Keratinocyte (primary cell): ENCODE data around the gene BET1. TPM values are rescaled to one million over a fixed set of nuclear protein-coding genes. Genes with fewer than 3 reads are reported as not detected.

ENCODE experiments used
- DNase-seq: peaks from one replicate; pipeline ENCODE4 v3.0.0-alpha.2; 2011; ENCODE audit warnings: low read depth, missing footprints, low spot score
- FAIRE-seq: peaks from 2 replicates; lab custom pipeline; 2011; peaks lifted over from hg19 to GRCh38; lab: Jason Lieb, UNC
- H2AFZ ChIP-seq: 2 replicates; pipeline ENCODE4 v1.6.0; 2012; ENCODE audit warnings: low read length, control low read depth, inconsistent platforms; ENCODE audit not compliant: control insufficient read depth
- H3K27ac ChIP-seq: 2 replicates; pipeline ENCODE4 v1.5.1; 2011; ENCODE audit warnings: low read length; ENCODE audit not compliant: control insufficient read depth, insufficient read depth
- H3K27me3 ChIP-seq: 3 replicates; pipeline ENCODE4 v1.6.0; 2011; ENCODE audit warnings: low read length; ENCODE audit not compliant: control insufficient read depth, insufficient read depth; ENCODE audit errors: extremely low read depth
- H3K36me3 ChIP-seq, 2 experiments: 2 replicates in 1 of 2; 3 replicates in 1 of 2; pipeline ENCODE4 v1.5.1; 2011; ENCODE audit warnings: low read length in 2 of 2, mild to moderate bottlenecking in 1 of 2; ENCODE audit not compliant: control insufficient read depth in 2 of 2, insufficient read depth in 2 of 2; ENCODE audit errors: extremely low read depth in 1 of 2
- H3K4me1 ChIP-seq: 3 replicates; pipeline ENCODE4 v1.5.1; 2011; ENCODE audit warnings: low read length; ENCODE audit not compliant: control insufficient read depth, insufficient read depth; ENCODE audit errors: extremely low read depth
- H3K4me2 ChIP-seq: 3 replicates; pipeline ENCODE4 v1.6.0; 2011; ENCODE audit warnings: low read depth, low read length; ENCODE audit not compliant: control insufficient read depth, insufficient read depth; ENCODE audit errors: extremely low read depth
- H3K4me3 ChIP-seq, 3 experiments: fragments of 200-600 bp in 1 of 3; sonication (generic) in 1 of 3; 2 replicates in 2 of 3; 3 replicates in 1 of 3; pipeline ENCODE4 v1.5.1; 2011 to 2016; ENCODE audit warnings: low read length in 3 of 3, mild to moderate bottlenecking in 3 of 3, control low read depth in 2 of 3, inconsistent platforms in 1 of 3, low read depth in 1 of 3, mixed read lengths in 1 of 3, mixed run types in 1 of 3, moderate library complexity in 1 of 3; ENCODE audit not compliant: control insufficient read depth in 2 of 3, insufficient read depth in 2 of 3; ENCODE audit errors: extremely low read depth in 1 of 3
- H3K79me2 ChIP-seq: 2 replicates; pipeline ENCODE4 v1.6.0; 2012; ENCODE audit warnings: low read length; ENCODE audit not compliant: control insufficient read depth, insufficient read depth
- H3K9ac ChIP-seq: 3 replicates; pipeline ENCODE4 v1.6.0; 2011; ENCODE audit warnings: low read length; ENCODE audit not compliant: control insufficient read depth, insufficient read depth; ENCODE audit errors: extremely low read depth
- H3K9me1 ChIP-seq: 3 replicates; pipeline ENCODE4 v1.6.0; 2011; ENCODE audit warnings: low read length; ENCODE audit not compliant: control insufficient read depth, insufficient read depth; ENCODE audit errors: extremely low read depth
- H3K9me3 ChIP-seq: 2 replicates; pipeline ENCODE4 v1.5.1; 2012; ENCODE audit warnings: low read depth, low read length; ENCODE audit not compliant: control insufficient read depth
- H4K20me1 ChIP-seq: 3 replicates; pipeline ENCODE4 v1.6.0; 2011; ENCODE audit warnings: low read length; ENCODE audit not compliant: control insufficient read depth, insufficient read depth; ENCODE audit errors: extremely low read depth
- CTCF ChIP-seq, 3 experiments: IDR thresholded peaks in 1 of 3; conservative IDR thresholded peaks in 1 of 3; optimal IDR thresholded peaks in 1 of 3; 2 replicates in 2 of 3; 3 replicates in 1 of 3; pipeline versions ENCODE3 to v1.5.1; 2011; ENCODE audit warnings: low read length in 3 of 3, mild to moderate bottlenecking in 3 of 3, moderate library complexity in 2 of 3, control low read depth in 1 of 3, inconsistent platforms in 1 of 3; ENCODE audit not compliant: insufficient read depth in 2 of 3; ENCODE audit errors: extremely low read depth in 1 of 3
- EZH2 ChIP-seq: IDR thresholded peaks from one replicate; pipeline ENCODE4 v1.6.1; 2012; ENCODE audit warnings: inconsistent platforms, mild to moderate bottlenecking, low read length, moderate library complexity
- dilution Hi-C: fragments of 300-500 bp; cut with MboI; formaldehyde crosslinking; loops from one replicate; pipeline ENCODE4 v1.7.0; 2020; ENCODE audit warnings: low sequenced_read_pairs; ENCODE audit not compliant: extremely low pct_ligation_motif_present
- polyA plus RNA-seq, 5 experiments: library from polyadenylated mRNA; depleted of rRNA in 3 of 5; stranded (reverse) in 3 of 5; stranded (forward) in 1 of 5; unstranded in 1 of 5; fragments of >200 nt; gene quantifications; 1 replicate in 1 of 5; 2 replicates in 3 of 5; 3 replicates in 1 of 5; pipeline versions ENCODE4 v1.2.1 to v1.2.3, GENCODE V29; 2011 to 2012; ENCODE audit warnings: missing spikeins in 2 of 5, low read depth in 1 of 5, low replicate concordance in 1 of 5

The BET1 gene
- polyA plus RNA-seq, 1 donor (not counting 4 experiments of a cell fraction or from before 2014, with no cell fraction given): 38.1 TPM

GRCh38 chr7:94052398-94053180 lies 48.4 kb upstream of the BET1 start:
- Histone ChIP-seq H3K27ac (no peak overlapping the region), H3K9ac (no peak overlapping the region), H3K9me3 (no peaks in the 10 kb centered on the region), H4K20me1 (no peaks in the 10 kb centered on the region), H3K4me3 (no peak overlapping the region), H3K9me1 (no peaks in the 10 kb centered on the region), H3K4me2 (no peak overlapping the region), H3K36me3 (no peaks in the 10 kb centered on the region), H3K27me3 (no peaks in the 10 kb centered on the region), H2AFZ (no peak overlapping the region), H3K79me2 (no peaks in the 10 kb centered on the region), H3K4me1 (peaks cover 6% of the 10 kb centered on the region)
- DNase-seq: no peak
- TF ChIP-seq EZH2 (no peak), CTCF (optimal IDR thresholded peaks at IDR 0.05 in 1 of 3, IDR thresholded peaks at IDR 0.05 in 1 of 3, conservative IDR thresholded peaks at IDR 0.05 in 1 of 3; ENCODE audit: extremely low read depth in 1 of 3, insufficient read depth in 2 of 3, low read length in 3 of 3) (no peak)
- peak; percentile 32 for FAIRE-seq
- dilution Hi-C loops: no loop called here

- Histone ChIP-seq H2AFZ (no peak overlapping the region), H4K20me1 (no peaks in the 10 kb centered on the region), H3K4me3 (no peak overlapping the region), H3K36me3 (no peaks in the 10 kb centered on the region), H3K4me2 (no peak overlapping the region), H3K9me3 (no peaks in the 10 kb centered on the region), H3K27me3 (no peaks in the 10 kb centered on the region), H3K27ac (no peak overlapping the region), H3K4me1 (no peaks in the 10 kb centered on the region), H3K9me1 (no peaks in the 10 kb centered on the region), H3K79me2 (no peaks in the 10 kb centered on the region), H3K9ac (no peak overlapping the region)
- dilution Hi-C loops: no loop called here
- no peak for FAIRE-seq
- no peak for TF ChIP-seq CTCF (optimal IDR thresholded peaks at IDR 0.05 in 1 of 3, IDR thresholded peaks at IDR 0.05 in 1 of 3, conservative IDR thresholded peaks at IDR 0.05 in 1 of 3; ENCODE audit: extremely low read depth in 1 of 3, insufficient read depth in 2 of 3, low read length in 3 of 3)
- TF ChIP-seq EZH2: no peak
- no peak for DNase-seq
Measured at GRCh38 chr7:94050046-94050445, 45.9 kb upstream of the BET1 start.
